Gastrocnemius medialis (tissue), 4 donors: ENCODE measurements around the gene UGT1A5.

Source experiments
- CTCF ChIP-seq, 5 experiments: fragments of 450-650 bp in 3 of 5; fragments of 200-600 bp in 2 of 5; sonication (generic) in 2 of 5; IDR thresholded peaks in 4 of 5; conservative IDR thresholded peaks in 1 of 5; 1 replicate in 4 of 5; 2 replicates in 1 of 5; pipeline ENCODE4 v1.5.1; 2016 to 2019; ENCODE audit warnings: antibody characterized with exemption in 5 of 5, mild to moderate bottlenecking in 3 of 5, moderate library complexity in 3 of 5
- POLR2A ChIP-seq, 2 donors: fragments of 450-650 bp; IDR thresholded peaks; one replicate each; pipeline ENCODE4 v1.6.1; 2017; ENCODE audit warnings: antibody characterized with exemption in 2 of 2, mild to moderate bottlenecking in 2 of 2, moderate library complexity in 2 of 2

DNA sequence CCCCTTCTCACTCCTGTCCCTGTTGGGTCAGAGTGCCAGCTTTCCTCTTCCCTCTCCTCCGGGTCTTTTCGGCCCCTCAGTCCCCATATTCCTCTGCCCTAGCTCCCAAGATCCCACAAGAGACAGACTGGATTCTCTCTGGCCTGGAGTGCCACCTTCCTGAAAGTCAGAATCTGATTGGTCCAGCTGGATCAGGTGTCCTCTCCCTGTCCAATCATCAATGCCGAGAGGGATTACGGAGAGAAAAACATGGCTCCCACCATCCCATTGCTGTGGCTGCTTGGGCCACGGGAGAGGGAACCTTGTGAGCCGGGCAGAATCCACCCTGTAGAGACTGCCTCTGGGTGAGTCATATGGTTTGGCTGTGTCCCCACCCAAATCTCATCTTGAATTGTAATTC is 62.7 kb downstream of the UGT1A5 start:
- TF ChIP-seq CTCF (IDR thresholded peaks at IDR 0.05 in 4 of 5, conservative IDR thresholded peaks at IDR 0.05 in 1 of 5) (no peak), POLR2A (IDR thresholded peaks at IDR 0.05) (no peak)
